Upper lobe of left lung (tissue), 6 donors: ENCODE data around the gene TAS1R1. TPM values are rescaled to one million over a fixed set of nuclear protein-coding genes. Genes with fewer than 3 reads are reported as not detected.
"Not testable (repeated sequence)": the region's sequence is repeated elsewhere in the genome, so short reads cannot be mapped to it uniquely, and the experiment has no call there.

ENCODE experiments used
- ATAC-seq, 2 donors: fragments of 200-7000 bp; cut with Tn5 transposase; one replicate each; pipeline ENCODE4 v1.9.1; 2022; ENCODE audit warnings: mild to moderate bottlenecking in 2 of 2, moderate library complexity in 2 of 2; ENCODE audit not compliant: low FRiP score in 2 of 2
- DNase-seq, 2 donors: peaks; one replicate each; pipeline ENCODE4 v3.0.0-alpha.2; 2019 to 2020
- H3K27ac ChIP-seq, 4 donors: fragments of 200-600 bp; sonication (generic); one replicate each; pipeline ENCODE4 v1.5.1; 2016 to 2019
- H3K27me3 ChIP-seq, 4 donors: fragments of 200-600 bp; sonication (generic); one replicate each; pipeline ENCODE4 v1.5.1; 2017 to 2019
- H3K36me3 ChIP-seq, 4 donors: fragments of 200-600 bp; sonication (generic); one replicate each; pipeline ENCODE4 v1.5.1; 2016 to 2019
- H3K4me1 ChIP-seq, 4 donors: fragments of 200-600 bp; sonication (generic); one replicate each; pipeline ENCODE4 v1.5.1; 2018 to 2019
- H3K4me3 ChIP-seq, 4 donors: fragments of 200-600 bp; sonication (generic); one replicate each; pipeline ENCODE4 v1.5.1; 2017 to 2019; ENCODE audit warnings: mild to moderate bottlenecking in 2 of 4, moderate library complexity in 1 of 4
- H3K9me3 ChIP-seq, 4 donors: fragments of 200-600 bp; sonication (generic); one replicate each; pipeline ENCODE4 v1.5.1; 2018 to 2019
- CTCF ChIP-seq, 6 experiments: fragments of 450-650 bp in 4 of 6; fragments of 200-600 bp in 2 of 6; sonication (generic) in 2 of 6; IDR thresholded peaks; one replicate each; pipeline ENCODE4 v1.5.1; 2016 to 2019; ENCODE audit warnings: antibody characterized with exemption in 6 of 6
- EP300 ChIP-seq, 4 donors: sonication (generic); formaldehyde crosslinking; IDR thresholded peaks; one replicate each; pipeline ENCODE4 v1.5.1; 2017; ENCODE audit warnings: antibody characterized with exemption in 4 of 4, control low read depth in 2 of 4
- POLR2A ChIP-seq, 4 donors: fragments of 450-650 bp; IDR thresholded peaks; one replicate each; pipeline ENCODE4 v1.5.1; 2016 to 2017; ENCODE audit warnings: antibody characterized with exemption in 4 of 4, mild to moderate bottlenecking in 2 of 4
- POLR2AphosphoS5 ChIP-seq, 2 donors: sonication (generic); formaldehyde crosslinking; IDR thresholded peaks; one replicate each; pipeline ENCODE4 v1.5.1; 2017; ENCODE audit warnings: antibody characterized with exemption in 2 of 2
- WGBS, 2 donors: methylation state at CpG; one replicate each; pipeline ENCODE4 v1.1.5; 2017 to 2018; 5-methylcytosine and 5-hydroxymethylcytosine counted together
- total RNA-seq, 6 donors: library from RNA; depleted of rRNA in 4 of 6; stranded (reverse); fragments of >200 nt in 4 of 6; gene quantifications; one replicate each; pipeline versions ENCODE4 v1.1.0 to v1.2.1, GENCODE V29; 2016 to 2021
- donor health status: DM: no; HTN: no; CAD: no; lungs with moderate emphysema.
- donor health status: DM: no; HTN: yes; CAD: no; lungs with severe emphysema.

The TAS1R1 gene
- total RNA-seq, 6 donors from 2014 or later: 0.11 to 0.15 TPM; not detected in 4

- peaks cover 43 to 71% (median 49%) of the 10 kb centered on the region in 4 donors for H3K4me1 ChIP-seq
- ATAC-seq (no peak), DNase-seq (peak; percentile 69 to 74)
- H3K27ac ChIP-seq: peak overlapping the region; percentile 96 to 100 (median 98)
- no peaks in the 10 kb centered on the region for H3K9me3 ChIP-seq
- H3K27me3 ChIP-seq: no peaks in the 10 kb centered on the region
- 69 to 76% methylated on average over 12 to 20 of the region's 31 CpGs for WGBS, 2 donors
- peak overlapping the region in 3 of 4 donors; percentile 72 to 99 (median 79) for H3K4me3 ChIP-seq
- TF ChIP-seq CTCF (IDR thresholded peaks at IDR 0.05) (no peak), POLR2AphosphoS5 (IDR thresholded peaks at IDR 0.05) (peak in 1 of 2 donors; percentile 25)
- H3K36me3 ChIP-seq: peaks cover 21 to 49% (median 41%) of the 10 kb centered on the region in 4 donors
These were observed 44.3 kb downstream of the TAS1R1 start for GRCh38 chr1:6599141-6599975.

GRCh38 chr1:6599991-6600390 is 44.9 kb downstream of the TAS1R1 start:
- not testable (repeated sequence) for H3K27me3 ChIP-seq, DNase-seq, ATAC-seq, H3K9me3 ChIP-seq
- H3K27ac ChIP-seq: peak overlapping the region; percentile 96 to 100 (median 98)
- peaks cover 49 to 74% (median 55%) of the 10 kb centered on the region in 4 donors for H3K4me1 ChIP-seq
- 53 to 54% methylated on average over 8 of the region's 8 CpGs for WGBS, 2 donors
- H3K4me3 ChIP-seq: peak overlapping the region; percentile 72 to 99 (median 78)
- peaks cover 17 to 43% (median 34%) of the 10 kb centered on the region in 4 donors for H3K36me3 ChIP-seq

GRCh38 chr1:6600410-6601048 is 45.4 kb downstream of the TAS1R1 start:
- ATAC-seq (no peak), DNase-seq (no peak)
- TF ChIP-seq EP300 (IDR thresholded peaks at IDR 0.05): no peak
- TF ChIP-seq CTCF (IDR thresholded peaks at IDR 0.05): no peak
- no peak for TF ChIP-seq POLR2AphosphoS5 (IDR thresholded peaks at IDR 0.05)
- no peak for TF ChIP-seq POLR2A (IDR thresholded peaks at IDR 0.05)
- Histone ChIP-seq H3K9me3 (no peaks in the 10 kb centered on the region), H3K4me1 (peaks cover 51 to 68% (median 57%) of the 10 kb centered on the region in 4 donors), H3K36me3 (peaks cover 13 to 37% (median 29%) of the 10 kb centered on the region in 4 donors), H3K27me3 (no peaks in the 10 kb centered on the region), H3K4me3 (peak overlapping the region; percentile 72 to 99 (median 78)), H3K27ac (peak overlapping the region; percentile 96 to 100 (median 98))
- 17 to 20% methylated on average over 10 of the region's 10 CpGs for WGBS, 2 donors

GRCh38 chr1:6601049-6601922 is 46.2 kb downstream of the TAS1R1 start:
- Histone ChIP-seq H3K27ac (peak overlapping the region; percentile 96 to 100 (median 98)), H3K36me3 (peaks cover 11 to 30% (median 21%) of the 10 kb centered on the region in 4 donors), H3K4me3 (peak overlapping the region; percentile 72 to 99 (median 78)), H3K4me1 (peaks cover 51 to 62% (median 54%) of the 10 kb centered on the region in 4 donors), H3K27me3 (no peaks in the 10 kb centered on the region), H3K9me3 (no peaks in the 10 kb centered on the region)
- 0% methylated on average over 9 to 28 of the region's 40 CpGs for WGBS, 2 donors
- DNase-seq (peak; percentile 87 to 94), ATAC-seq (peak; percentile 57 to 68)
- TF ChIP-seq EP300 (IDR thresholded peaks at IDR 0.05) (peak in 1 of 4 donors; percentile 34), POLR2AphosphoS5 (IDR thresholded peaks at IDR 0.05) (peak; percentile 48 to 90), POLR2A (IDR thresholded peaks at IDR 0.05) (peak; percentile 45 to 78 (median 60)), CTCF (IDR thresholded peaks at IDR 0.05) (no peak)
